WI38 (cell line): ENCODE data around the gene NASP.
A peak's percentile ranks its signal among the peaks of the same experiment; 100 is the strongest.
"Not testable (repeated sequence)": the region's sequence is repeated elsewhere in the genome, so short reads cannot be mapped to it uniquely, and the experiment has no call there.

Source experiments
- H3K4me3 ChIP-seq: 2 replicates; pipeline ENCODE4 v1.5.1; 2011; ENCODE audit warnings: low read depth, mild to moderate bottlenecking, control low read depth, low read length
- TF ChIP-seq, protein P1 (sequence below): IDR thresholded peaks from 2 replicates; pipeline ENCODE4 v1.5.1; 2012; ENCODE audit warnings: low read depth, mild to moderate bottlenecking, control low read depth, low read length

NASP gene

GRCh38 chr1:45585496-45586075, 1.7 kb downstream of the NASP start:
- TF ChIP-seq, protein P1, sequence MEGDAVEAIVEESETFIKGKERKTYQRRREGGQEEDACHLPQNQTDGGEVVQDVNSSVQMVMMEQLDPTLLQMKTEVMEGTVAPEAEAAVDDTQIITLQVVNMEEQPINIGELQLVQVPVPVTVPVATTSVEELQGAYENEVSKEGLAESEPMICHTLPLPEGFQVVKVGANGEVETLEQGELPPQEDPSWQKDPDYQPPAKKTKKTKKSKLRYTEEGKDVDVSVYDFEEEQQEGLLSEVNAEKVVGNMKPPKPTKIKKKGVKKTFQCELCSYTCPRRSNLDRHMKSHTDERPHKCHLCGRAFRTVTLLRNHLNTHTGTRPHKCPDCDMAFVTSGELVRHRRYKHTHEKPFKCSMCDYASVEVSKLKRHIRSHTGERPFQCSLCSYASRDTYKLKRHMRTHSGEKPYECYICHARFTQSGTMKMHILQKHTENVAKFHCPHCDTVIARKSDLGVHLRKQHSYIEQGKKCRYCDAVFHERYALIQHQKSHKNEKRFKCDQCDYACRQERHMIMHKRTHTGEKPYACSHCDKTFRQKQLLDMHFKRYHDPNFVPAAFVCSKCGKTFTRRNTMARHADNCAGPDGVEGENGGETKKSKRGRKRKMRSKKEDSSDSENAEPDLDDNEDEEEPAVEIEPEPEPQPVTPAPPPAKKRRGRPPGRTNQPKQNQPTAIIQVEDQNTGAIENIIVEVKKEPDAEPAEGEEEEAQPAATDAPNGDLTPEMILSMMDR, result no peak
- H3K4me3 ChIP-seq, result peak overlapping the region; percentile 80

GRCh38 chr1:45586769-45587168, 2.9 kb downstream of the NASP start:
- no peak overlapping the region for H3K4me3 ChIP-seq
- TF ChIP-seq, protein P1, result no peak

- TF ChIP-seq, protein P1, result no peak
- H3K4me3 ChIP-seq, result no peak overlapping the region
These were observed 6.0 kb downstream of the NASP start for GRCh38 chr1:45589861-45590260.

DNA sequence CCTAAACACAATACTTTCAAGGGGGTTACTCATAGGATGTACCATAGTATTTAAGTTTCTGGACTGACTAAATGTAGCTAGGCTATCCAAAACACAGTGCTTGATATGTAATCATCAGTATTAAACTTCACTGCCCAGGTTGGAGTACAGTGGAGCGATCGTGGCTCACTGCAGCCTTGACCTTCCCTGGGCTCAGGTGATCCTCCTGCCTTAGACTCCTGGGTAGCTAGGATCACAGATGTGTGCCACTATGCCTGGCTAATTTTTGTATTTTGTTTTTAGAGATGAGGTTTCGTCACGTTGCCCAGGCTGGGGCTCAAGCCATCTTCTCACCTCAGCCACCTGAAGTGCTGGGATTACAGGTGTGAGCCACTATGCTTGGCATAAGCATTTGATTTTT, 10.6 kb downstream of the NASP start:
- TF ChIP-seq, protein P1, result no peak
- no peak overlapping the region for H3K4me3 ChIP-seq

GRCh38 chr1:45596765-45597164, 12.9 kb downstream of the NASP start:
- not testable (repeated sequence) for H3K4me3 ChIP-seq

DNA sequence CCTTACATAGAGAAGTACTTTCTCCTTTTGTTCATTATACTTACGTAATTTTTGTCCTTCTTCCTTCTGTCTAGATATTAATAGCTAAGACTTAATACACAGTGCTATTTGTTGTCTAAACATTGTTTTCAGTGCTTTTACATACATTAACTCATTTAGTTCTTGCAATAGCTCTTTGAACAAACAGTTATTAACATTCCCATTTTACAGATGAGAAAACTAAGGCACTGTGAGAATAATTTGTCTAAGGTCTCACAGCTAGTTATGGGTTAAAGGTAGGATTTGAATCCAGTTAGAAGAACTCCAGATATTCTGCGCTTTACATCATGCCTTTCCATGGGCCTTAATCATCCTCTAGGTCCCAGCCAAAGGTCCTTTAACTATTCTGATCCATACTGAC, 20.4 kb downstream of the NASP start:
- H3K4me3 ChIP-seq, result no peak overlapping the region
- TF ChIP-seq, protein P1, result no peak

GRCh38 chr1:45607404-45608074, 23.7 kb downstream of the NASP start:
- H3K4me3 ChIP-seq, result no peak overlapping the region
- TF ChIP-seq, protein P1, result no peak
